Astrocyte of the cerebellum (primary cell): ENCODE results near the gene MARCHF9.

Source experiments
- DNase-seq: peaks from one replicate; pipeline ENCODE4 v3.0.0-alpha.2; 2011; ENCODE audit warnings: low read depth
- H3K4me3 ChIP-seq: 2 replicates; pipeline ENCODE4 v1.5.1; 2011; ENCODE audit warnings: mild to moderate bottlenecking, low read depth, low read length, moderate library complexity
- CTCF ChIP-seq: IDR thresholded peaks from 2 replicates; pipeline ENCODE4 v1.5.1; 2012; ENCODE audit warnings: low read length, low read depth, moderate library complexity, mild to moderate bottlenecking; ENCODE audit errors: missing control alignments
- in situ Hi-C: cut with HindIII; loops from 2 replicates; pipeline ENCODE4 v1.10.0; 2017; ENCODE audit warnings: low sequenced_read_pairs

Gene MARCHF9

GRCh38 chr12:57751432-57751787 lies 3.5 kb upstream of the MARCHF9 start:
- H3K4me3 ChIP-seq = peak overlapping the region; percentile 95
- TF ChIP-seq CTCF = no peak
- in situ Hi-C loops = no loop called here
- DNase-seq = no peak

DNA sequence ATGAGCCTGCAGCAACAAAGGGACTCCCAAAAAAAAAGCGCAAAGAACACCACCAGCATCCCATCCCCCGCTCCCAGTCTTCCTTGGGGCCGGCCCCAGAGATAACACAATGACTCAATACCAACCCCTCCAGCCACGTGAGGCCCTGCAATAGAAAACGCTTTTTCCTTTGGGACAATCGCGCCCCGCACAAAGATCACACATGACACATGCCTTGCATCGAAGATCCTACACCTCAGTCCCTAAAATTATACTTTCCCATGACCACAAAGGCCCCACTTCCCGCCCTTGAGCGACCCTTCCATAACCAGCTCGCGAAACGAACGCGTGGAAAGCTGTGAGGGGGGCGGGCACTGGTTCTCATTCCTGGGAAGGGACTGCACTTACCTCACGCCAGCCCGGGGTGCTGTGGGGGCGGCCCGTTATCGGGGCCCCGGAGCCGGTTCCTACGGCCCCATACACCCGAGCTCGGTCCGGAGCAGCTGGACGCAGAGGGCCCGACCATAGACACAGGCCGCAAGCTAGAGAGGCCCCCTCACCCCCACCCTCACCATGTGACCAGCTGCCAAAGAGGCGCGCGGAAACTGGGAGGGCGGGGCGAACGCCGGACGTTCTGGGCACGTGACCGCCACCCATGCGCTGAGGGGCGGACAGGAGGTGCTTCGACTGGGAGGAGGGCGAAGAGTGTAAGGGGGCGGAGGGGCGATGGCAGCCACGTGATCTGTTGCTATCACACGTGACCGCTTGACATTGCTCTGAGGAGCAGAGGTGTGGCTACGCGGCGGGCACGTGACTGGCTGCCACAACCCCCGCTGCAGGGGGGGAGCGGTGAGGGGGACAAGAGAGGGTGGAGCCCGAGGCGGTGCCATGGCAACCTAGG lies 2.9 kb upstream of the MARCHF9 start, which contains the start of gene CDK4:
Gene CDK4 (minus strand): TSS at position 523 of the 880 bp plus-strand sequence. CDS start 593 bp downstream, outside the sequence.
- no peak for TF ChIP-seq CTCF
- H3K4me3 ChIP-seq = peak within 1 kb of the TSS; percentile 95
- peak; percentile 99 for DNase-seq
- in situ Hi-C loops = no loop called here

DNA sequence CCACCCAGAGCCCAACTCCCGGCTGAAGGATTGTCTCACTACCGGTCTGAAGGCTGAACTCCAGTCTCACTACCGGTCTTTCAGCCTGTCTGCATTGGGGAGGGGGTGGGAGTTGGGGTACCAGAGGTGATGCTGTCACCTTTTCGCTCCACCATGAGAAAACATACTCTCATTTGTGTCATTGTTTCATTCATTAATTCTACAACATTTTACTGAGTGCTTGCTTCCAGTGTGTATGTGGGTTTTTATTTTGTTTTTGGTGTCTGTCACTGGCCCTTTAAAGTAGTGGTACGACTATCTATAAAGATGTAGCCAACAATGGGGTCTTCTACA lies 2.3 kb upstream of the MARCHF9 start:
- H3K4me3 ChIP-seq = peak overlapping the region; percentile 95
- in situ Hi-C loops = no loop called here
- no peak for TF ChIP-seq CTCF
- DNase-seq = no peak

- no peak overlapping the region for H3K4me3 ChIP-seq
- DNase-seq = no peak
- TF ChIP-seq CTCF = no peak
- in situ Hi-C loops = no loop called here
These were observed 1.1 kb upstream of the MARCHF9 start for GRCh38 chr12:57753756-57754337.

DNA sequence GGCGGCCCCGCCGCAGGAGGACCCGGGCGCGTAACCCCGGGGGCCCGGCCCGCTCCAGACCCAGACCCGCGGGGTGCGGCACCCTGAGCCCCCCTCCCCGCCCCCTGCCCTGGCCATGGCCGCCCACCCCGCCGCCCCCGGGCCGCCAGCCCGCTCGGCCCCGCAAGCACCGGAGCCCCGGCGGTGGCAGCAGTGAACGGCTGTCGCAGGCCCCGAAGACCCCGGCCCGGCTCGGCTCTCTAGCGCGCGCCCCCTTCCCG lies 221 bp downstream of the MARCHF9 start:
- peak overlapping the region; percentile 55 for H3K4me3 ChIP-seq
- in situ Hi-C loops = loop anchor here (5.0 kb wide), 1 partner anchor 62 kb away; the partner anchor contains the start of gene AVIL
- DNase-seq = no peak
- TF ChIP-seq CTCF = no peak

- DNase-seq = no peak
- H3K4me3 ChIP-seq = peak overlapping the region; percentile 55
- TF ChIP-seq CTCF = no peak
- in situ Hi-C loops = loop anchor here (5.0 kb wide), 1 partner anchor 62 kb away; the partner anchor contains the start of gene AVIL
These were observed 810 bp downstream of the MARCHF9 start for GRCh38 chr12:57755454-57756372.
